ENCODE data around the gene CCDC187.

CCDC187 gene

GRCh38 chr9:136300016-136300545 lies 3.8 kb downstream of the CCDC187 start:
- TF ChIP-seq REST (IDR thresholded peaks at IDR 0.05; ENCODE audit: insufficient read depth in 1 of 2, low read depth in 2 of 2, low read length in 2 of 2) (no peak), SIN3A (IDR thresholded peaks at IDR 0.05; ENCODE audit: borderline replicate concordance, insufficient read depth, low read length) (no peak), FOXP2 (optimal IDR thresholded peaks at IDR 0.05; ENCODE audit: borderline replicate concordance, extremely low read depth, extremely low read length, insufficient read depth) (no peak), TAF1 (IDR thresholded peaks at IDR 0.05; ENCODE audit: borderline replicate concordance, insufficient read depth, low read length) (no peak), POLR2AphosphoS5 (IDR thresholded peaks at IDR 0.05; ENCODE audit: low read depth, low read length) (no peak)

GRCh38 chr9:136299541-136299940 lies 4.4 kb downstream of the CCDC187 start:
- TF ChIP-seq REST (IDR thresholded peaks at IDR 0.05; ENCODE audit: insufficient read depth in 1 of 2, low read depth in 2 of 2, low read length in 2 of 2) (no peak), TAF1 (IDR thresholded peaks at IDR 0.05; ENCODE audit: borderline replicate concordance, insufficient read depth, low read length) (no peak), SIN3A (IDR thresholded peaks at IDR 0.05; ENCODE audit: borderline replicate concordance, insufficient read depth, low read length) (no peak), POLR2AphosphoS5 (IDR thresholded peaks at IDR 0.05; ENCODE audit: low read depth, low read length) (no peak), FOXP2 (optimal IDR thresholded peaks at IDR 0.05; ENCODE audit: borderline replicate concordance, extremely low read depth, extremely low read length, insufficient read depth) (no peak)

- TF ChIP-seq TAF1 (IDR thresholded peaks at IDR 0.05; ENCODE audit: borderline replicate concordance, insufficient read depth, low read length) (no peak), FOXP2 (optimal IDR thresholded peaks at IDR 0.05; ENCODE audit: borderline replicate concordance, extremely low read depth, extremely low read length, insufficient read depth) (no peak), SIN3A (IDR thresholded peaks at IDR 0.05; ENCODE audit: borderline replicate concordance, insufficient read depth, low read length) (no peak), REST (IDR thresholded peaks at IDR 0.05; ENCODE audit: insufficient read depth in 1 of 2, low read depth in 2 of 2, low read length in 2 of 2) (no peak), POLR2AphosphoS5 (IDR thresholded peaks at IDR 0.05; ENCODE audit: low read depth, low read length) (no peak)
These were observed 4.8 kb downstream of the CCDC187 start for GRCh38 chr9:136299116-136299515.

GRCh38 chr9:136297766-136298735 lies 5.8 kb downstream of the CCDC187 start:
- no peak for TF ChIP-seq POLR2AphosphoS5 (IDR thresholded peaks at IDR 0.05; ENCODE audit: low read depth, low read length)
- TF ChIP-seq REST (IDR thresholded peaks at IDR 0.05; ENCODE audit: insufficient read depth in 1 of 2, low read depth in 2 of 2, low read length in 2 of 2), result no peak
- TF ChIP-seq SIN3A (IDR thresholded peaks at IDR 0.05; ENCODE audit: borderline replicate concordance, insufficient read depth, low read length), result no peak
- no peak for TF ChIP-seq TAF1 (IDR thresholded peaks at IDR 0.05; ENCODE audit: borderline replicate concordance, insufficient read depth, low read length)
- TF ChIP-seq FOXP2 (optimal IDR thresholded peaks at IDR 0.05; ENCODE audit: borderline replicate concordance, extremely low read depth, extremely low read length, insufficient read depth), result no peak

Data from PFSK-1 (cell line).